ENCODE data around the gene GRIK3. TPM values are rescaled to one million over a fixed set of nuclear protein-coding genes. Genes with fewer than 3 reads are reported as not detected.

The GRIK3 gene
- total and polyA plus RNA-seq, 7 donors: 0.03 to 0.15 (median 0.04) TPM; not detected in 2

GRCh38 chr1:37031429-37031828, 2.9 kb downstream of the GRIK3 start:
- Histone ChIP-seq H3K27me3 (ENCODE audit: insufficient read depth in 3 of 3, low read length in 2 of 3) (peaks cover 2 to 83% (median 33%) of the 10 kb centered on the region in 3 donors), H3K27ac (no peak overlapping the region), H3K36me3 (ENCODE audit: insufficient read depth in 1 of 2, low read depth in 1 of 2) (no peaks in the 10 kb centered on the region), H3K4me3 (no peak overlapping the region), H3K4me1 (no peaks in the 10 kb centered on the region), H3K9me3 (no peaks in the 10 kb centered on the region)
- intact Hi-C loops (cut with DNase I): no loop called here
- 44 to 60% (median 48%) methylated on average over 8 of the region's 8 CpGs for WGBS, 3 donors
- DNase-seq: no peak
- TF ChIP-seq, protein P1, sequence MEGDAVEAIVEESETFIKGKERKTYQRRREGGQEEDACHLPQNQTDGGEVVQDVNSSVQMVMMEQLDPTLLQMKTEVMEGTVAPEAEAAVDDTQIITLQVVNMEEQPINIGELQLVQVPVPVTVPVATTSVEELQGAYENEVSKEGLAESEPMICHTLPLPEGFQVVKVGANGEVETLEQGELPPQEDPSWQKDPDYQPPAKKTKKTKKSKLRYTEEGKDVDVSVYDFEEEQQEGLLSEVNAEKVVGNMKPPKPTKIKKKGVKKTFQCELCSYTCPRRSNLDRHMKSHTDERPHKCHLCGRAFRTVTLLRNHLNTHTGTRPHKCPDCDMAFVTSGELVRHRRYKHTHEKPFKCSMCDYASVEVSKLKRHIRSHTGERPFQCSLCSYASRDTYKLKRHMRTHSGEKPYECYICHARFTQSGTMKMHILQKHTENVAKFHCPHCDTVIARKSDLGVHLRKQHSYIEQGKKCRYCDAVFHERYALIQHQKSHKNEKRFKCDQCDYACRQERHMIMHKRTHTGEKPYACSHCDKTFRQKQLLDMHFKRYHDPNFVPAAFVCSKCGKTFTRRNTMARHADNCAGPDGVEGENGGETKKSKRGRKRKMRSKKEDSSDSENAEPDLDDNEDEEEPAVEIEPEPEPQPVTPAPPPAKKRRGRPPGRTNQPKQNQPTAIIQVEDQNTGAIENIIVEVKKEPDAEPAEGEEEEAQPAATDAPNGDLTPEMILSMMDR (IDR thresholded peaks at IDR 0.05): no peak
- ATAC-seq: no peak

DNA sequence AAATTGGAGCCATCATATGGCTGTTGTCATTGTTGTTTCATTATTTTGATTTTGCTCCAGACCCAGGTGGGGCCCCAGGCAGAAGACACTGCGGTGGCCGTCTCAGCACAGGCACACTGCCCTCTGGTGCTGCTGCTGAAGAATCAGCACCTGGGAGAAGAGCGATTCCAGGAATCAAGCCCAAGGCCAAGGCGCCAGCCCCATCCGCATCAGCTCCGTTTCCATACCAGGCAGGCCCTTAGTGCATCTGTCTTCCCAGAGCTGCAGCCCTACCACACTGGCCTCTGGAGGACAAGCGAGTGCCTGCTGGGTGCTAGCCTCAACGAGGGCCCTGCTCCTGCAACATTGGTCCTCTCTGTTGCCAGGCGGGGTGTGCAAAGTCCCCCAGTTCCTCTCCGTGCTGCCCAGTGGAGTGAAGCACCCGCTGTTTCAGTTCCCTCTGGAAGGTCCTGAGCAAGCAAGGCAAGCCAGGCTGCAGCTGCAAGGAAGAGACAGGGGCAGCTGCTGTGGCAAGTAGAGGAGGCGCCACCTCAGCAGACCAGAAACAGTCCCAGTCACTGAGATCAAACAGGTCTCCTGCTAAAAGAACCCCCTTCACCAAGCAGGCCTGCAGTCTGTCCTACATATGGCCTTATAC, 5.2 kb downstream of the GRIK3 start:
- Histone ChIP-seq H3K4me1 (no peaks in the 10 kb centered on the region), H3K9me3 (no peaks in the 10 kb centered on the region), H3K27me3 (ENCODE audit: insufficient read depth in 3 of 3, low read length in 2 of 3) (peaks cover 2 to 61% (median 19%) of the 10 kb centered on the region in 3 donors), H3K4me3 (no peak overlapping the region), H3K36me3 (ENCODE audit: insufficient read depth in 1 of 2, low read depth in 1 of 2) (no peaks in the 10 kb centered on the region), H3K27ac (no peak overlapping the region)
- ATAC-seq (no peak), DNase-seq (no peak)
- TF ChIP-seq, protein P1 (IDR thresholded peaks at IDR 0.05): no peak
- WGBS, 3 donors: 34 to 37% (median 37%) methylated on average over 12 of the region's 12 CpGs
- intact Hi-C loops (cut with DNase I): no loop called here

DNA sequence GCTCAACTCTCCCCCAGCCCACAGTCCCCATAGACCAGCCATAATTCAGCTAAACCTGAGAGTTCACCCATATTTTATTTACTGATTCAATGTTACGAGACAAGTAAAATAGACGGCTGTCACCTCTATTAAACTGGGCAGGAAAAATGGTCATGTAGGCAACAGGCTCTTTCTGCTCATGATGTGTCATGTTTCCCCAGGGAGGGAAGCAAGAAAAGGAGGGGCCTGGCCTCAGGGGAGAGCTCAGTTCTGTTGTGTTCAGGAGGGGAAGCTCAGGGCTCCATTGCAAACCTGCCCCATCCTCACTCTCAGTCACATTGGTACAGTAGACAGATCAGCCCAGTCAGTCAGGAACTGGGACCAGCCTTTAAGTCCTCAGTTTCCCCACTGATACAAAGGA, 12.8 kb downstream of the GRIK3 start:
- ATAC-seq: no peak
- H3K9me3 ChIP-seq: no peaks in the 10 kb centered on the region
- no peaks in the 10 kb centered on the region for H3K36me3 ChIP-seq (ENCODE audit: insufficient read depth in 1 of 2, low read depth in 1 of 2)
- no peaks in the 10 kb centered on the region for H3K4me1 ChIP-seq
- no peak overlapping the region for H3K27ac ChIP-seq
- intact Hi-C loops (cut with DNase I): no loop called here
- no peak overlapping the region for H3K4me3 ChIP-seq
- peaks cover 0 to 28% (median 2%) of the 10 kb centered on the region in 3 donors for H3K27me3 ChIP-seq (ENCODE audit: insufficient read depth in 3 of 3, low read length in 2 of 3)
- no peak for DNase-seq
- TF ChIP-seq, protein P1 (IDR thresholded peaks at IDR 0.05): no peak
- 90 to 96% (median 93%) methylated on average over 2 of the region's 2 CpGs for WGBS, 3 donors

DNA sequence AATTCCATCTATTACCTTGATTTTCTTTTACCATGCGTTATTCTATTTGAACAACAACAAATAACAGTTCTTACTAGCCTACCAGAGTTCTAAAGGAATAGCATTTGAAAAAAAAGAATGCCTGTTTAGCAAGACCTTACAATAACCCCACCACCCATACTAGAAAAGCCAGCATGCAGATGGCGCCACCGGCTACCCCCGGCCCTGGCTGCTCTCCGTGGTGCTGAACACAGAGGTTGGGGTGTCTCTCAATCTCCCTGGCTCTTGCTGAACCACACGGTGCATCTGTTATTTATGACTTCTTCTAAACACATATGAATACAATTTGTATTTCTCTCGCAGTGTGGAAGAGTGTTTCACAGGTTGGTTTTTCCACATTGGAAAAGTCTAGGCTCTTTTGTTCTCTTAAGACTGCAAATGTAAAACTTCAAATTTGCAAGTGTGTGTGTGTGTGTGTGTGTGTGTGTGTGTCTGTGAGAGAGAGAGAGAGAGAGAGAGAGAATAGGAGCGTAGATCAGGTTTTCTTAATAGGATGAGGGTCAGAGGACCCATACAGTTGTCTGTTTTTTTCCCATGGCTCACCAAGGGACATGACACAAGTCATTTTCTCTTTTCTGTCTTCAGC, 13.6 kb downstream of the GRIK3 start:
- Histone ChIP-seq H3K4me1 (no peaks in the 10 kb centered on the region), H3K27ac (no peak overlapping the region), H3K9me3 (no peaks in the 10 kb centered on the region), H3K4me3 (no peak overlapping the region), H3K27me3 (ENCODE audit: insufficient read depth in 3 of 3, low read length in 2 of 3) (peaks cover 0 to 28% (median 2%) of the 10 kb centered on the region in 3 donors), H3K36me3 (ENCODE audit: insufficient read depth in 1 of 2, low read depth in 1 of 2) (no peaks in the 10 kb centered on the region)
- ATAC-seq (no peak), DNase-seq (no peak)
- TF ChIP-seq, protein P1 (IDR thresholded peaks at IDR 0.05): no peak
- 5 to 7% (median 6%) methylated on average over 8 of the region's 8 CpGs for WGBS, 3 donors
- intact Hi-C loops (cut with DNase I): no loop called here
